HL-60 (cell line): ENCODE measurements around the gene CLDN14.

Source experiments
- DNase-seq, 2 experiments: peaks; one replicate each; pipeline ENCODE4 v3.0.0-alpha.2; 2010 to 2020; ENCODE audit warnings: low read depth in 1 of 2, low spot score in 1 of 2
- H3K27ac ChIP-seq: fragments of 250-450 bp; sonication (Bioruptor Pico); replicated peaks from 2 replicates; pipeline ENCODE4 v1.5.1; 2020; ENCODE audit warnings: mild to moderate bottlenecking, moderate library complexity
- H3K27me3 ChIP-seq: fragments of 250-450 bp; sonication (Bioruptor Pico); 2 replicates; pipeline ENCODE4 v1.5.1; 2021; ENCODE audit warnings: mild to moderate bottlenecking, moderate library complexity; ENCODE audit not compliant: insufficient read depth, poor library complexity, severe bottlenecking
- H3K4me3 ChIP-seq: replicated peaks from 2 replicates; pipeline ENCODE4 v1.5.1; 2011; ENCODE audit warnings: mild to moderate bottlenecking, control low read depth, low read length; ENCODE audit not compliant: insufficient read depth
- CTCF ChIP-seq: IDR thresholded peaks from one replicate; pipeline ENCODE4 v1.5.1; 2011; ENCODE audit warnings: low read length, control low read depth, inconsistent platforms; ENCODE audit not compliant: insufficient read depth
- GABPA ChIP-seq: IDR thresholded peaks from 2 replicates; pipeline ENCODE4 v1.6.1; 2012; ENCODE audit warnings: low read depth
- POLR2AphosphoS5 ChIP-seq: IDR thresholded peaks from 2 replicates; pipeline ENCODE4 v1.6.1; 2012; ENCODE audit warnings: low read depth
- REST ChIP-seq: IDR thresholded peaks from 2 replicates; pipeline ENCODE4 v1.6.1; 2012; ENCODE audit warnings: low read depth; ENCODE audit not compliant: insufficient replicate concordance
- SPI1 ChIP-seq: IDR thresholded peaks from 2 replicates; pipeline ENCODE4 v1.6.1; 2012; ENCODE audit warnings: low read depth, mild to moderate bottlenecking, borderline replicate concordance

CLDN14 gene

GRCh38 chr21:36506482-36506881, 26.6 kb upstream of the CLDN14 start:
- no peak for TF ChIP-seq POLR2AphosphoS5
- TF ChIP-seq CTCF = no peak
- TF ChIP-seq SPI1 = no peak
- no peak for TF ChIP-seq GABPA
- H3K4me3 ChIP-seq = no peak overlapping the region
- no peak for DNase-seq
- H3K27ac ChIP-seq = no peak overlapping the region
- peaks cover 2% of the 10 kb centered on the region for H3K27me3 ChIP-seq

GRCh38 chr21:36504067-36505058, 24.4 kb upstream of the CLDN14 start:
- H3K4me3 ChIP-seq = no peak overlapping the region
- peak; percentile 6 to 25 for DNase-seq
- TF ChIP-seq REST (no peak), CTCF (peak; percentile 65)
- no peaks in the 10 kb centered on the region for H3K27me3 ChIP-seq
- no peak overlapping the region for H3K27ac ChIP-seq

GRCh38 chr21:36502365-36502764, 22.4 kb upstream of the CLDN14 start:
- Histone ChIP-seq H3K27me3 (no peaks in the 10 kb centered on the region), H3K4me3 (no peak overlapping the region), H3K27ac (no peak overlapping the region)
- TF ChIP-seq REST (no peak), CTCF (no peak), GABPA (no peak), POLR2AphosphoS5 (no peak), SPI1 (no peak)
- no peak for DNase-seq

GRCh38 chr21:36501589-36501892, 21.6 kb upstream of the CLDN14 start:
- H3K4me3 ChIP-seq = no peak overlapping the region
- TF ChIP-seq POLR2AphosphoS5 = no peak
- no peak for TF ChIP-seq GABPA
- no peak for TF ChIP-seq CTCF
- no peak for TF ChIP-seq REST
- no peak for TF ChIP-seq SPI1
- H3K27me3 ChIP-seq = no peaks in the 10 kb centered on the region
- no peak overlapping the region for H3K27ac ChIP-seq
- no peak for DNase-seq
